NK-92 treated with Interleukin-12 subunit alpha and Interleukin-12 subunit beta, amount 100 ng/mL, for 24 hours (cell line): ENCODE measurements around the gene MUC6.
"Not testable (repeated sequence)": the region's sequence is repeated elsewhere in the genome, so short reads cannot be mapped to it uniquely, and the experiment has no call there.

Experiments
- DNase-seq: peaks from one replicate; lab custom pipeline; 2025; lab: John Stamatoyannopoulos, UW

The MUC6 gene

GRCh38 chr11:986270-986951 is 50.1 kb downstream of the MUC6 start:
- no peak for DNase-seq

GRCh38 chr11:985848-986247 is 50.7 kb downstream of the MUC6 start:
- no peak for DNase-seq

- DNase-seq: no peak
Observed at GRCh38 chr11:985406-985805, 51.1 kb downstream of the MUC6 start.

GRCh38 chr11:984546-984945 is 52.0 kb downstream of the MUC6 start:
- DNase-seq: no peak

- no peak for DNase-seq
Observed at GRCh38 chr11:981764-982163, 54.8 kb downstream of the MUC6 start.

GRCh38 chr11:980438-981357 is 55.8 kb downstream of the MUC6 start:
- DNase-seq: no peak

GRCh38 chr11:978781-979180 is 57.7 kb downstream of the MUC6 start:
- no peak for DNase-seq

- no peak for DNase-seq
Observed at GRCh38 chr11:977830-978720, 58.4 kb downstream of the MUC6 start.

GRCh38 chr11:976431-977160 is 59.9 kb downstream of the MUC6 start:
- DNase-seq: no peak

- no peak for DNase-seq
Observed at GRCh38 chr11:975827-976226, 60.7 kb downstream of the MUC6 start.

- not testable (repeated sequence) for DNase-seq
Observed at GRCh38 chr11:975376-975775, 61.1 kb downstream of the MUC6 start.

- no peak for DNase-seq
Observed at GRCh38 chr11:973237-973636, 63.3 kb downstream of the MUC6 start.

GRCh38 chr11:972523-973211 is 63.9 kb downstream of the MUC6 start:
- no peak for DNase-seq

- no peak for DNase-seq
Observed at GRCh38 chr11:971731-972365, 64.7 kb downstream of the MUC6 start.

- no peak for DNase-seq
Observed at GRCh38 chr11:971092-971690, 65.3 kb downstream of the MUC6 start.

- no peak for DNase-seq
Observed at GRCh38 chr11:970319-970871, 66.1 kb downstream of the MUC6 start.

- DNase-seq: no peak
Observed at GRCh38 chr11:969651-970205, 66.8 kb downstream of the MUC6 start.

GRCh38 chr11:968822-969221 is 67.7 kb downstream of the MUC6 start:
- DNase-seq: no peak

GRCh38 chr11:967995-968751 is 68.3 kb downstream of the MUC6 start:
- no peak for DNase-seq
